ENCODE results near the gene HMGA1.
A peak's percentile ranks its signal among the peaks of the same experiment; 100 is the strongest.

The HMGA1 gene

DNA sequence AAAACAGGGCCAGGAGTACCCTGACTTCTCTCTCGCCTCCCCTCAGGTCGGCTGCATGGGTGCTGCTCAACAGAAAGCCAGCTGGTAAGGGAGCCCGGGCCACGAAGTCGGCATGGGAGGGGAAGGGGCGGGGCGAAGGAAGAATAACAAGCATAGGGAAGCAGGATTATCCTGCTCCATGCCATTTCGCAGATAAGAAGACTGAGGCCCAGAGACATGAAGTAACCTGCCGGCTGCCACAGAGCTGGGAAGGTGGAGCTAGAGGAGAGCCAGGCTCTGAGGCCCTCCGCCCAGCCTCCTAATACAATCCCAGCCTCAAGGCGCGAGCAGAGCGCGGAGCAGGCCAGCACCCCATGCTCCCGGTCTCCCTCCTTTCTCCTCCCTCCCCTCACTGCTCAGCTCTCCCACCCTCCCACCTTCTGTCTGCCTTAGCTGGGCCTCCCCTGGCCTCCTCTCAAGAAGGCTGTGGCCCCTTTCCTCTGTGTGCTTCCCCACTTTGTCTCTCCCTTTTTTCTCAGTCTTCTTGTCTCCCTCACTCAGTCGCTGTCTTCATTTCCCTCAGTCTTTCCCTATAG lies 13.2 kb upstream of the HMGA1 start:
- in situ Hi-C loops (cut with MboI; ENCODE audit: low pct_unique_long_range_greater_than_20kb, low sequenced_read_pairs) = no loop called here
- no peak for DNase-seq

DNA sequence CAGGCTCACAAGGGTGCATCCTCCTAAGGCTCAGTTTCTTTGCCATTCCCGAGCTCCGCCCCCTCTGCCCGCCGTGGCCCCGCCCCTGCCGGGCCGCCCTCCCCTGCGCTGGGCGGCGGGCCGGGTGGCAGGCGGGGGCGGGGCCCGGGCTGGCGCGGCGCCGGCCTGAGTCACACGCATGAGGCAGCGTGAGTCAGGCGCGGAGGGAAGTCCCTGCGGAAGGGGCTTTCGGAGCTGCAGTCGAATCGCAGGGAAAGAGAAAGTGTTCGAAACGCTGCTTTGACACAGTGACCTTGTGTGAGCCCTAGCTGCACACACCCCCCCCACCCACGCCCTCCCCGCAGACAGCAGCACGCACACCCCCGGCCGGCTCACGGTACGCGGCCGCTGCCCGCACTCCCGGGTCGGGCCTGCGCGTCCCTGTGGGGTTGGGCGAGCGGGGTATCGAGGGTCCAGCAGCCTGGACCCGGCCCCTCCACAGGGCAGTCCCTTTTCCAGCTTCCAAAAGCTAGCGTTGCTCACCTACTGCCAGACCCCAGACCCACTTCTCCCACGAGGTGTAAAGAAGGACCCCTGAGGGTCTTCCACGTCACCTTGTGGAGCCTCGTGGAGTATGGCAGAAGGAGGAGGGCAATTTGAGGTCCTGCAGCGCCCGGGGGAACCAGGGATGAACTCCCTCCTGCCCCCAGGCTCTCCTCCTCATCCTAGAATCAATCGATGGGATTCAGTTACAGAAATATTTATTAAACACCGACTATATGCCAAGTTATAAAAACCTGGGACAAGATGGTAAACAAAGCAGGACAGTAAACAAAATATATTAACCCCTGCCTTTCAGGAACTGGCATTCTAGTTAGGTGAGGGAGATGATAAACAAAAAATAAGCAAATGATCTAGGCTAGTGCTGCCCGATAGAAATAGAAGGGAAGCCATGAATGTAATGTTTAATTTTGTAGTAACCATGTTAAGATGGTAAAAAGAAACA lies 12.4 kb upstream of the HMGA1 start:
- DNase-seq = peak; percentile 90
- in situ Hi-C loops (cut with MboI; ENCODE audit: low pct_unique_long_range_greater_than_20kb, low sequenced_read_pairs) = no loop called here

DNA sequence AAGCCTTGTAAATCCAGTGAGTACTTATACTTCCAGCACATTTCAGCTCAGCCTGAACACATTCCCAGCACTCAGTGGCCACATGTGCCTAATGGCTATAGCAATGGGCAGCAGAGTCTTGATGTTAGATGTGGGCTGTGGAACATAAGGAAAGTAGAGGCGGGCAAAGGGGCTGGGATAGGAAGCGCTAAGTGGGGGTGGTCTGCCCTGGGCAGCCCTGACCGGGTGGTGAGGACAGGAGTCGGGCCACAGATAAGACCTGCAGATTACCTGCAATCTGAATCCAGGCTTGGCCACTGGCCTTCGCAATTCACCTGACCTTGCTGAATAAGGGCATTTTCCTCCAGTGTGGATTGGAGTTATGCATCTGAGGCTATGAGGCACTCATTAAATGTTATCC lies 11.1 kb upstream of the HMGA1 start:
- DNase-seq = no peak
- in situ Hi-C loops (cut with MboI; ENCODE audit: low pct_unique_long_range_greater_than_20kb, low sequenced_read_pairs) = loop anchor here (25.0 kb wide), 1 partner anchor 187 kb away; no protein-coding TSS in a partner anchor

DNA sequence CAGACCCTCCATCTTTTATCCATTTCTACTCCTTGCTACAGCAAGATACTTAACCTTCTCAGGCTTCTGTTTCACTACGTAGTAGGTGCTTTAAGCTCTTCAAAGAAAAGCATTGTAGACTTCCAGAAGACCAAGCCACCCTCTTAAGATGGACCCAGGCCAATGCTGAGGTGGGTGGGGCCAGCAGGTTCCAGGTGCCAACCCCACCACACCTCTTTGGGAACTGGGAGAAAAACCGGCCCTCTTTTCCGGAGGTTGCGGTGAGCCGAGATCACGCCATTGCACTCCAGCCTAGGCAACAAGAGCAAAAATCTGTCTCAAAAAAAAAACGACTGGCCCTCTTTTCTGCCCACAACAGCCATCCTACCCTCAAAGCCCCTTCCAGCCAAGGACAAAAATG lies 10.6 kb upstream of the HMGA1 start:
- in situ Hi-C loops (cut with MboI; ENCODE audit: low pct_unique_long_range_greater_than_20kb, low sequenced_read_pairs) = loop anchor here (25.0 kb wide), 1 partner anchor 186 kb away; no protein-coding TSS in a partner anchor
- no peak for DNase-seq

DNA sequence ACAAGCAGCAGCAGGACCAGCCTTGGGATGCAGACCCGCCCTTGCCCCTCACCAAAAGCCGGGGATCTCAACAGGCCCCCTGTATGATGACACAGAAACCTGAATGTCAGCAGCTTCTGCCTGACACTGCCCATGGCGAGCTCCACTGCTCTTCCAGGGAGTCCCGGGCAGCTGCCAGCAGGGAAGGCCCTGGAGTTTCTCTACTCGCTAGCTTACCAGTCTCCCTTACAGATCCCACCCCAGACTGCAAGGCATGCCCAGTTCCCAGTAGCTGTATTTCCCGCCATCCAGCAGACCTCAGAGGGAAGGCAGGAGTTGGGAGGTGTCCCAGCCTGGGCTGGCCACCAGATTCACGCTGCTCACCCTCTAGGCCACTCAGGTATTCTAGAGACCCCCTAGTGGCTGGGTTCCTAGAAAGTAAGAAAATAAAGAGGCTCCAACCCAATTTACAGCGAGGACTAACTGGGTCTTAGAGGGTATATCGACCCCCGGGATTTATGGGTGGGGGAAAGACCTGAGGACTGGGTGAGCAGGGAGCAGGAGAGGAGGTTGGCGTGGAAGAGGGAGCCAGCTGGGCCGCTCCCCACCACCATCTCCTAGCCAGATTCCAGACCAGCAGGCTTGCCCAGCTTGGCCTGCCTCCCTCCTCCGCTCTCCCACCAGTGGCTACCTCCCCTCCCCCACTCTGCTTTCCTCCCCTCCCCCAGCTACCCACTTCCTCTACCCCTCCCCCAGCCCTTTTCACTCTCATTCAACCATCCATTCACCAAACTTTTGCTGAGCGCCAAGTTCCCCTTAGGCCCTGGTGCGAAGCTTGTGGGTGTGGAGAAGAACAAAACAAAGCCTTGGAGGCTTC lies 9.7 kb upstream of the HMGA1 start:
- in situ Hi-C loops (cut with MboI; ENCODE audit: low pct_unique_long_range_greater_than_20kb, low sequenced_read_pairs) = loop anchor here (25.0 kb wide), 1 partner anchor 185 kb away; no protein-coding TSS in a partner anchor
- DNase-seq = peak; percentile 53

DNA sequence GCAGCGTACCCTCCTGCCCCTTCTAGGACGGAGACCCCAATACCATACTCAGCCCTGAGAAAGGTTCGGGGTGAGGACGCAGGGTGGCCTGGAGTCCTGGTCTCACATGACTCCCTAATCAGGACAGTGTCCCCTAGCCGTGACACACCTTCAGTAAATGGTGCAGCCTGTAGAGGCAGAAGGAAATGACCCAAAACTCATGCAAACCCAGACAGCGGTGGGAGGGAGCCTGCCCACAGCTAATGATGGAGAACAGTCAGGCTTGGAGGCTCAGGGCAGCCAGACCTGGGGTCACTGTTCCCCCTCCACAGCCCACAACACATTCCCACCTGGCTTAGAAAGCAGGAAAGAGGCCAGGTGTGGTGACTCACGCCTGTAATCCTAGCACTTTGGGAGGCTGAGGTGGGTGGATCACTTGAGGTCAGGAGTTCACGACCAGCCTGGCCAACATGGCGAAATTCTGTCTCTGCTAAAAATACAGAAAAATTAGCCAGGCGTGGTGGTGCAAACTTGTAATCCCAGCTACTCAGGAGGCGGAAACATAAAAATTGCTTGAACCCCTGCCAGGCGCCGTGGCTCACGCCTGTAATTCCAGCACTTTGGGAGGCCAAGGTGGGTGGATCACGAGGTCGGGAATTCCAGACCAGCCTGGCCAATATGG lies 8.8 kb upstream of the HMGA1 start:
- DNase-seq = no peak
- in situ Hi-C loops (cut with MboI; ENCODE audit: low pct_unique_long_range_greater_than_20kb, low sequenced_read_pairs) = loop anchor here (25.0 kb wide), 1 partner anchor 184 kb away; no protein-coding TSS in a partner anchor

DNA sequence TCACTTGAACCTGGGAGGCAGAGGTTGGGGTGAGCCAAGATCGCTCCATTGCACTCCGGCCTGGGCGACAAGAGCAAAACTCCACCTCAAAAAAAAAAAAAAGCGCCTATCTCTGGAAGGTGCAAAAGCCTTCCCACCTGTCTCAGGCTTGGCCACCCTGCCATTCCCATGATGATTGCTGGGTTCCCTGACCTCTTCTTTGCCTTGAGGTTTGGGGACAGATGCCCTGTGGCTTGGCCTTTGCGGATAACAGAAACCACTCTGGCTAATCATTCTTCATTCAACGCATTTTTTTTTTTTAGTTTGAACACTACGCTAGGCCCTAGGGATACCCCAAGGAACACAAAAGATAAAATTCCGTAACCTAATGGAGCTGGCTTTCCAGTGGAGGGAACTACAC lies 6.8 kb upstream of the HMGA1 start:
- in situ Hi-C loops (cut with MboI; ENCODE audit: low pct_unique_long_range_greater_than_20kb, low sequenced_read_pairs) = loop anchor here (25.0 kb wide), 1 partner anchor 182 kb away; no protein-coding TSS in a partner anchor

DNA sequence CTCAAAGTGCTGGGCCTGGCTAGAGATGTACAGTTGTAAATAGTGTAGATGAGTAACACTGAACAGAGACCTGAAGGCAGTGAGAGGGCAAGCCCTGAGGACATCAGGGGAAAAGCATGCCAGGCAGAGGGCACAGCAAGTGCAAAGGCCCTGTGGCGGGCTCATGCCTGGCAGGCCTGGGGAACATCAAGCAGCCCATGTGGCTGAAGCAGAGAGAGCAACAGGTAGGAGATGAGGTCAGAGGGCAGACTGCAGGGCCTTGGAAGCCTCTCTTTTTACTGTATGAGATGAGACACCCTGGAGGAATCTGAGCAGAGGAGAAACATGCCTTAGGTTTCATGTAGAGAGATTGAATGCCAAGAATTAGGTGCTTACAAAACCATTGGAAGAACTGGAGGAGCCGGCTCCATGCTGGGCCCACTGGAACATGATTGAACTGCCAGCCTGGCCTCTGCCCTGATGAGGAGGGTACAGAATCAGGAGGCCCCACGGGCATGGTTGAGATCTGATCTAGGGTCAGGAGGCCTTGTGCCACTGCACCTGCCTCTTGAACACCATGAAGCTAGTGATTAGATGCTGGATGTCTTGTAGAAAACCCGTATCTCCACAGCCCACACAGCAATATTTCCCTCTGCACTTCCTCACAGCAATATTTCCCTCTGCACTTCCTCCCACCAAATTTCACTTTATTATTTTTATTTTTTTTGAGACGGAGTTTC lies 5.9 kb upstream of the HMGA1 start:
- in situ Hi-C loops (cut with MboI; ENCODE audit: low pct_unique_long_range_greater_than_20kb, low sequenced_read_pairs) = loop anchor here (25.0 kb wide), 1 partner anchor 181 kb away; no protein-coding TSS in a partner anchor
- DNase-seq = no peak

More for the DNA sequence above, 6.8 kb upstream of the HMGA1 start:
- no peak for DNase-seq

DNA sequence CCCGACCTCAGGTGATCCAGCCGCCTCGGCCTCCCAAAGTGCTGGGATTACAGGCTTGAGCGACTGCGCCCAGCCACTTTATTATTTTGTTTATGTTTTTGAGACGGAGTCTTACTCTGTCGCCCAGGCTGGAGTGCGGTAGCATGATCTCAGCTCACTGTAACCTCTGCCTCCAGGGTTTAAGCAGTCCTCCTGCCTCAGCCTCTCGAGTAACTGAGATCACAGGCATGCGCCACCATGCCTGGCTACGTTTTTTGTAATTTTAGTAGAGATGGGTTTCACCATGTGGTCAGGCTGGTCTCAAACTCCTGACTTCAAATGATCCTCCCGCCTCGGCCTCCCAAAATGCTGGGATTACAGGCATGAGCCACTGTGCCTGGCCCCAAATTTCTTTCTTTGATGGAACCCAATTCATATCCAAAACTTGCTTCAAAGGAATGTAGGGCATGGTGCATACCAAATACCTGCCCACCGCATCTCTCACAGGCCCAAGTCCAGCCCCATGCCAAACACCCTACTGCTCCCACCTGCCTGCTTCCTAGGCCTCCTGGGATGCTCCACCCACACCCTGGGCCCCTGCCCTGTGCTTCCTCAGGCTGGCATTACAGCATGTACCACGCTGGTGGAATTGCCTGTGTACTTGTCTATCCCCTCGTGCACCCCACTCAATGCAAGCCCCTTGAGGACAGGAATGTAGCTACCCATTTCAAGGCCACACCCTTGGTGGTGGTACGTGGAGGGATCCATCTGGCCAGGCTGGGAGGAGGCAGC lies 4.9 kb upstream of the HMGA1 start:
- in situ Hi-C loops (cut with MboI; ENCODE audit: low pct_unique_long_range_greater_than_20kb, low sequenced_read_pairs) = loop anchor here (25.0 kb wide), 1 partner anchor 181 kb away; no protein-coding TSS in a partner anchor

DNA sequence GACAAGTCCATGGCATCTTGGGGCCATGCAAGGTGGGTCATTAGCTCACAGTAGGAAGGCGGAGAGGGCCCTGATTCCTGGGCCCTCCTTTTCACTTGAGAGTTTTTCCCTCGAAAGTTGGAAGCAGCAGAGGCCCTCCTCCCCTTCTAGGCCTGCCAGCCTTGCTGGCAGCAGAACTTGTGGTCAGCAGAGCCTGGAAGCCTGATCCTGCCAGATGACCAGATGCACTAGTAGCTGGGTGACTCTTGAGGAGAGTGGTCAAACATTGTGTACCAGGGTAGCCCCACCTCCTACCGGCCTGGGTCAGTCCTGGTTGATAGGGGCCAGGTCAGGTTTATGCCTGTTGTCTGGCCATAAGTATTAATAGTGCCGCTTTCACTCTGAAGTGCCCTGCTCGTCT lies 3.8 kb upstream of the HMGA1 start:
- no peak for DNase-seq
- in situ Hi-C loops (cut with MboI; ENCODE audit: low pct_unique_long_range_greater_than_20kb, low sequenced_read_pairs) = loop anchor here (25.0 kb wide), 1 partner anchor 179 kb away; no protein-coding TSS in a partner anchor

More for the DNA sequence above, 4.9 kb upstream of the HMGA1 start:
- DNase-seq = no peak

DNA sequence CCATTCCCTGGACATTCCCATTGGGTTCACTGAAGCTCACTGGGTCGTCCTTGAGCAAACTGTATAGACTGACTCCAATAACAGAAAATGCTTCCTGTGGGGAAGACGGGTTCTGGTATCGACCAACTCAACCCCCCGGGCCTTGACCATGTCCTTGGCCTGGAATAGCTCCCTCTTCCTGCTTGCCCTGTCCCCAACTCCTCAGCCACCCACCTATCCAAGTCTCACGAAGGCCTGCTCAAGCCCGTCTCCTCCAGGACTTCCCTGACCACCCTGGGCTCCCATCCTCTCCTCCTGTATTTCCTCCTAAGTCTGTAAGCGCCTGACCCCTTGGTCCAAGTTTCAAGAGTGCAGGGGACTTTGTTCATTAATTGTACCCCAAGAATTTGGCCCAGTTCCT lies 2.8 kb upstream of the HMGA1 start:
- in situ Hi-C loops (cut with MboI; ENCODE audit: low pct_unique_long_range_greater_than_20kb, low sequenced_read_pairs) = loop anchor here (25.0 kb wide), 1 partner anchor 178 kb away; no protein-coding TSS in a partner anchor
- no peak for DNase-seq

DNA sequence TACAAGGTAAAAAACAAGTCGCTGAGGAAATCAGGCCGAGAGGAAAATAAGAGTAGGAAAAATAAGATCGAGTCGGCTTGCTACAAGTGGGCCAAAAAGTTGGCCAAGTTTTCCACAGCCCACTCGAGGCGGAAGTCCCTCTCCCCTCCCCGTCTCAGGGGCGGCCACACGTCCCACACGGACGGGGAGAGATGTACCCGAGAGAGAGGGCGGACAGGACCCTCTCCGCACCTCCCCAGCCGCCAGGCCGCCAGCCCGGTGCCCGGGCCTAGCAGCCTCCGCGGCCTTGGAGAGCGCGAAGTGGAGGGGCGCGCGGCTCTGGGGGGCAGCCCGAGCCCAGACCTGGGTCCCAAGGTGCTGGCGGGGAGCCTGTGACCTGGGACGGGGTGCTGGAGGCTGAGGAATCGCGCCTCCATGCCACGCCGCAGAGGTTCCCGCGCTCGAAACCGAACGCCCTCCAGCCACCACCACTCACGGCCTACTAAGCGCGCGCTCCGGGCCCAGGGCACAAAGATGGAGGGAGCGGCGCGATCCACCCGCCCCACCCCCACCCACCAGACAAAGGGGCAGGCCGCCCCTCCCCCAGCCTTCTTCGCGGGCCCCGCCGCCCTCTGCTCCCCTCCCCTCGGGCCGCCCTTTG lies 1.9 kb upstream of the HMGA1 start:
- in situ Hi-C loops (cut with MboI; ENCODE audit: low pct_unique_long_range_greater_than_20kb, low sequenced_read_pairs) = loop anchor here (25.0 kb wide), 1 partner anchor 178 kb away; no protein-coding TSS in a partner anchor
- DNase-seq = no peak

DNA sequence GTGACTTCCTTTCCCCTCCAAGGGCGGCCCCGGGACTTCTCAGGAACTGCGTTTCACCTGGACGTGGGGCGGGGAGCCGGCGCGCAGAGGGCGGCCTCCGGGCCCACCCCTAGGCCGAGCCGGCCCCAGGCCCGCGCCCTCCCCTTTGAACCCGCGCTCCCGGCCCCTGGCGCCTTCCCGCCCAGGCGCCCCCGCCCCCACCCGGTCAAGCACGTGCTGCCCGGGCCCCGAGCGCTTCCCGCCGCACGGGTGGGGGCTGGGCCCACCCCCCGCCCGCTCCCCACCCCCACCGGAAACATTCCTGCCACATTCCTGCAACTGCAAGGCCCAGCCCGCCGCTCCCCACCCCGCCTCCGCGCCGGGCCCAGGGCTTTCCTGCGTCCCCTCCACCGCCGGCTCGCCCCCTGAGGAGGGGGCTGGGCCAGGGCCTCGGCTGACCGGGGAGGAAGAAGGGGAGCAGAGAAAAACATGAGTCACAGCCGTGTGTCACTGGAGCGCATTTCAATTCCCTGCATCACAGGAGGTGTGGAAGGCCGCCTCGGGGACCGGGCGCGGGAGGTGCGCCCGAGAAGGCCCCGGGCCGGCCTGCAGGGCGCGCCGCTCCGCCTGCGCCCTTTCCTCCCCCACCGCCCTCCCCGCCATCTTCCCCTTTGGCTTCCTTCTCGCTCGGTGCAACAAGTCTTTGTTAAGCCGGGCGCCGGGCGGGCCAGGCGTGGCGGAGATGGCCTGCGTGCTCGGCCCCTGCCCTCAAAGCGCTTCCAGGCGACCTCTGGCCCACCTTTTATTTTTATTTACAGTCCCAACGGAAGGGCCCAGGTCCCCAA lies 1.2 kb upstream of the HMGA1 start:
- no peak for DNase-seq
- in situ Hi-C loops (cut with MboI; ENCODE audit: low pct_unique_long_range_greater_than_20kb, low sequenced_read_pairs) = loop anchor here (25.0 kb wide), 1 partner anchor 177 kb away; no protein-coding TSS in a partner anchor

DNA sequence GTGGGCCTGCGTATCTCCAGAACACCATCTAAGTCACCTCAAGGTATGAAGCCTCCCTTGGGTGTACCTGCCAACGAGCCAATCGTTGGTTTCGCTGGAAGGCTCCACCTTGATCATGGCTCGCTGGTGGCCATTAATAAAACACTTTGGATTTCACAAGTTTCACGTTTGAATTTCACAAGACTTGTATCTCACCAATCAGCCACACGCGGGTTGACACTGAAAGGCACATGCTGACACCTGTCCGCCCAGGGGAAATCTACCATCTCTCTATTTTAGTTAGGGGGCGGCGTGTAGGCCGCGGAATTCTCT lies 586 bp upstream of the HMGA1 start:
- no peak for DNase-seq
- in situ Hi-C loops (cut with MboI; ENCODE audit: low pct_unique_long_range_greater_than_20kb, low sequenced_read_pairs) = loop anchor here (25.0 kb wide), 1 partner anchor 176 kb away; no protein-coding TSS in a partner anchor

DNA sequence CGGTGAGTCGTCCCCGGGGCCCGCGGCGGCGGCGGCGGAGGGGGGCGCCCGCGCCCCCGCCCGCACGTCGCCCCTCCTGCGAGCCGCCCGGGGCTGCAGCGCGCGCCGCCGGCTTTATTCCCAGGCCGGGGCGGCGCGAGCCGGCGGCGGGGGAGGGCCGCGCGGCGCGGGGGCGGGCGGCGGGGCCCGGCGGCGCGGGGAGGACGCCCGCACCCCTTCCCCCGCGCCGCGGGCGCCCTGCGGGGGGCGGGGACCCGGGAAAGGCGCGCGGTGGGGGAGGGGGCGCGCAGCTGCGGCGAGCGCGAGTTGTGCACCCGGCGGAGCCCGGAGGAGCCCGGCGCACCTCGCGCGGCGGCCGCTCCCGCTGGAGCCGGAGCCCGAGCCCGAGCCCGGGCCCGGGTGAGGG lies 646 bp downstream of the HMGA1 start:
- DNase-seq = no peak
- in situ Hi-C loops (cut with MboI; ENCODE audit: low pct_unique_long_range_greater_than_20kb, low sequenced_read_pairs) = loop anchor here (25.0 kb wide), 1 partner anchor 175 kb away; no protein-coding TSS in a partner anchor
